WTC11 (cell line): ENCODE measurements around the gene CAMTA1.

ENCODE experiments used
- CTCF ChIP-seq: fragments of 200-600 bp; IDR thresholded peaks from 2 replicates; pipeline ENCODE4 v1.8.0; 2022; ENCODE audit warnings: antibody characterized with exemption
- ELF4 ChIP-seq: sonication (generic); formaldehyde crosslinking; IDR thresholded peaks from 2 replicates; pipeline ENCODE4 v1.8.1; 2022; ENCODE audit warnings: low read depth, mild to moderate bottlenecking, moderate library complexity, missing genetic modification reagents
- IRF2 ChIP-seq: sonication (generic); formaldehyde crosslinking; IDR thresholded peaks from 2 replicates; pipeline ENCODE4 v1.8.0; 2022; ENCODE audit warnings: low read depth, missing genetic modification reagents, borderline replicate concordance
- MAX ChIP-seq: sonication (generic); formaldehyde crosslinking; IDR thresholded peaks from 2 replicates; pipeline ENCODE4 v1.8.0; 2022; ENCODE audit warnings: mild to moderate bottlenecking, missing genetic modification reagents
- RORB ChIP-seq: fragments of 250-450 bp; sonication (Bioruptor Pico); IDR thresholded peaks from 2 replicates; pipeline ENCODE4 v1.9.0; 2021; ENCODE audit warnings: mild to moderate bottlenecking
- STAT6 ChIP-seq: sonication (generic); formaldehyde crosslinking; conservative IDR thresholded peaks from 2 replicates; pipeline ENCODE4 v1.8.1; 2023; ENCODE audit warnings: mild to moderate bottlenecking, low read depth, missing genetic modification reagents, moderate library complexity

- TF ChIP-seq STAT6 (CRISPR knock-in tag) (no peak), CTCF (no peak), MAX (CRISPR knock-in tag) (no peak), ELF4 (CRISPR knock-in tag) (no peak), RORB (CRISPR knock-in tag) (no peak), IRF2 (no peak)
Measured at GRCh38 chr1:6891781-6892579, 106.7 kb downstream of the CAMTA1 start.
